Neuronal stem cell (in vitro differentiated cells): Measurements from ENCODE around the gene RNASE7.

ENCODE experiments used
- DNase-seq: peaks from one replicate; pipeline ENCODE4 v3.0.0-alpha.2; 2013; ENCODE audit warnings: low spot score
- H2AFZ ChIP-seq: one replicate; pipeline ENCODE4 v1.6.1; 2013; ENCODE audit warnings: mild to moderate bottlenecking, low read length, inconsistent platforms
- H2AK5ac ChIP-seq: 2 replicates; pipeline ENCODE4 v1.6.1; 2013; ENCODE audit warnings: low read depth, mild to moderate bottlenecking, inconsistent platforms, low read length, moderate library complexity, mixed read lengths
- H2BK120ac ChIP-seq: 2 replicates; pipeline ENCODE4 v1.6.1; 2013; ENCODE audit warnings: low read depth, mild to moderate bottlenecking, inconsistent platforms, low read length, moderate library complexity, mixed read lengths
- H2BK12ac ChIP-seq: one replicate; pipeline ENCODE4 v1.6.1; 2013; ENCODE audit warnings: low read length, inconsistent platforms
- H2BK15ac ChIP-seq: 2 replicates; pipeline ENCODE4 v1.6.1; 2013; ENCODE audit warnings: mild to moderate bottlenecking, low read length, inconsistent platforms, mixed read lengths
- H2BK5ac ChIP-seq: one replicate; pipeline ENCODE4 v1.6.1; 2013; ENCODE audit warnings: inconsistent platforms, mild to moderate bottlenecking, low read length, moderate library complexity
- H3K14ac ChIP-seq: one replicate; pipeline ENCODE4 v1.6.1; 2013; ENCODE audit warnings: low read length, inconsistent platforms
- H3K18ac ChIP-seq: 2 replicates; pipeline ENCODE4 v1.6.1; 2013; ENCODE audit warnings: low read length, inconsistent platforms
- H3K23ac ChIP-seq: 2 replicates; pipeline ENCODE4 v1.6.1; 2013; ENCODE audit warnings: low read depth, mild to moderate bottlenecking, mixed read lengths, low read length, inconsistent platforms; ENCODE audit not compliant: poor library complexity
- H3K27ac ChIP-seq: replicated peaks from 3 replicates; pipeline ENCODE4 v1.5.1; 2013; ENCODE audit warnings: low read length, inconsistent platforms
- H3K27me3 ChIP-seq, 3 experiments: 2 replicates each; pipeline ENCODE4 v1.6.1; 2013; ENCODE audit warnings: low read length in 3 of 3, mild to moderate bottlenecking in 2 of 3, inconsistent platforms in 1 of 3, low read depth in 1 of 3, mixed read lengths in 1 of 3, moderate library complexity in 1 of 3; ENCODE audit not compliant: control insufficient read depth in 3 of 3, insufficient read depth in 3 of 3
- H3K36me3 ChIP-seq, 2 donors: replicated peaks in 1 of 2; 2 replicates each; pipeline ENCODE4 v1.6.1; 2013; ENCODE audit warnings: low read length in 2 of 2; ENCODE audit not compliant: control insufficient read depth in 2 of 2, insufficient read depth in 2 of 2
- H3K4ac ChIP-seq: 2 replicates; pipeline ENCODE4 v1.6.1; 2013; ENCODE audit warnings: inconsistent platforms, mild to moderate bottlenecking, low read length, moderate library complexity
- H3K4me1 ChIP-seq, 2 donors: 1 replicate in 1 of 2; 2 replicates in 1 of 2; pipeline ENCODE4 v1.6.1; 2013; ENCODE audit warnings: low read length in 2 of 2, low read depth in 1 of 2; ENCODE audit not compliant: control insufficient read depth in 2 of 2, insufficient read depth in 1 of 2
- H3K4me2 ChIP-seq: one replicate; pipeline ENCODE4 v1.6.1; 2013; ENCODE audit warnings: mild to moderate bottlenecking, low read length, inconsistent platforms; ENCODE audit not compliant: insufficient read depth, poor library complexity, severe bottlenecking
- H3K4me3 ChIP-seq, 2 donors: 2 replicates each; pipeline ENCODE4 v1.5.1; 2013; ENCODE audit warnings: low read length in 2 of 2, mild to moderate bottlenecking in 2 of 2, inconsistent platforms in 1 of 2, moderate library complexity in 1 of 2
- H3K79me1 ChIP-seq: one replicate; pipeline ENCODE4 v1.6.1; 2013; ENCODE audit warnings: low read depth, mild to moderate bottlenecking, inconsistent platforms, low read length, moderate library complexity
- H3K9ac ChIP-seq: one replicate; pipeline ENCODE4 v1.6.1; 2013; ENCODE audit warnings: mild to moderate bottlenecking, low read depth, low read length, inconsistent platforms; ENCODE audit not compliant: poor library complexity
- H3K9me3 ChIP-seq, 2 donors: replicated peaks in 1 of 2; 2 replicates each; pipeline versions ENCODE3 to v1.6.1; 2013; ENCODE audit warnings: low read length in 2 of 2, mild to moderate bottlenecking in 2 of 2, inconsistent platforms in 1 of 2, low read depth in 1 of 2, mixed read lengths in 1 of 2, moderate library complexity in 1 of 2; ENCODE audit not compliant: control insufficient read depth in 2 of 2, insufficient read depth in 1 of 2
- H4K8ac ChIP-seq: one replicate; pipeline ENCODE4 v1.6.1; 2013; ENCODE audit warnings: low read depth, mild to moderate bottlenecking, inconsistent platforms, low read length, moderate library complexity
- H4K91ac ChIP-seq: one replicate; pipeline ENCODE4 v1.6.1; 2013; ENCODE audit warnings: low read length, low read depth, mild to moderate bottlenecking, inconsistent platforms; ENCODE audit not compliant: poor library complexity
- WGBS, 2 donors: extraction: QIAGEN DNeasy Blood & Tissue Kit; methylation state at CpG; one replicate each; pipeline ENCODE4 v1.1.7; 2013; ENCODE audit warnings: missing lambda C conversion rate in 2 of 2, mixed read lengths in 1 of 2; ENCODE audit not compliant: insufficient read length in 2 of 2, insufficient replicate concordance in 1 of 2; ENCODE audit errors: extremely low coverage in 2 of 2; 5-methylcytosine and 5-hydroxymethylcytosine counted together

RNASE7 gene

DNA sequence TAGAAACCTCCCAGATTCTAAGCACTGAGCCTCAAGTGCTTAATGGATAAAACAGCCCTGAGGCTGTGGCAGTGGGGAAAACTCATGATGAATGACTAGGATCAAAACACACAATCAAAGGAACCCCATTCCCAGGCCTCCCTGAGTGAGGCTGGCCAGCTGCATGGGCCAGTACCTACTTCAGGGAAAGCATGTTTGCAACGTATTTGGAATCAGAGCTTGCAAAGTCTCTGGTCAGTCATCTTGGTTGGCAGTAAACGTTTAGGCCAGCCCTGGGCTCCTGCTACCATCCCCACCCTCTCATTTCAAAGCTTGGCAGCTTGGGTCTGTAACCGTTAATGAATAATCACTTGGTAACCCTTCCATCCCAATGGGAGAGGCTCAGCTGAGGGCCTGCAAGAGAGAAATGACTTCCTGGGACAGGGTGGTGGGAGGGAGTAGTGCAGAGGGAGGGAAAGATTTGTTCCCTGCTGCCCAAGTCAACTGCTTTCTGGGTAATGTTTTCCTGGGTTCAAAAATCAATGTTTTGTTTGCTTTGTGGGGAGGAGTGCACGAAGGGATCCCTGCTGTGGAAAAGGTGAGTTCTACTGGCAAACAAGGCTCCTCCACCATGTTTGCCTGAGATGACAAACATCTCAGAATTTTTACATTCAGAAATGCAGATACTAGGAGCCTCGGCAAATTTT lies 13.4 kb downstream of the RNASE7 start:
- Histone ChIP-seq H3K23ac (no peak overlapping the region), H3K14ac (no peak overlapping the region), H3K79me1 (no peaks in the 10 kb centered on the region), H2BK15ac (no peak overlapping the region), H2BK120ac (no peak overlapping the region), H3K27ac (no peak overlapping the region), H2AFZ (peak overlapping the region; percentile 23), H3K18ac (no peak overlapping the region), H2AK5ac (no peak overlapping the region), H3K36me3 (no peaks in the 10 kb centered on the region), H2BK5ac (no peak overlapping the region), H3K27me3 (peaks cover 0 to 33% (median 0%) of the 10 kb centered on the region in 3 experiments), H3K4me3 (no peak overlapping the region), H4K8ac (no peak overlapping the region), H3K4me2 (no peak overlapping the region), H3K4me1 (no peaks in the 10 kb centered on the region), H3K4ac (no peak overlapping the region), H4K91ac (no peak overlapping the region), H2BK12ac (no peak overlapping the region), H3K9me3 (no peaks in the 10 kb centered on the region), H3K9ac (no peak overlapping the region)
- no peak for DNase-seq
- no CpG with 5 or more reads among the region's 5 CpGs for WGBS, 2 donors

DNA sequence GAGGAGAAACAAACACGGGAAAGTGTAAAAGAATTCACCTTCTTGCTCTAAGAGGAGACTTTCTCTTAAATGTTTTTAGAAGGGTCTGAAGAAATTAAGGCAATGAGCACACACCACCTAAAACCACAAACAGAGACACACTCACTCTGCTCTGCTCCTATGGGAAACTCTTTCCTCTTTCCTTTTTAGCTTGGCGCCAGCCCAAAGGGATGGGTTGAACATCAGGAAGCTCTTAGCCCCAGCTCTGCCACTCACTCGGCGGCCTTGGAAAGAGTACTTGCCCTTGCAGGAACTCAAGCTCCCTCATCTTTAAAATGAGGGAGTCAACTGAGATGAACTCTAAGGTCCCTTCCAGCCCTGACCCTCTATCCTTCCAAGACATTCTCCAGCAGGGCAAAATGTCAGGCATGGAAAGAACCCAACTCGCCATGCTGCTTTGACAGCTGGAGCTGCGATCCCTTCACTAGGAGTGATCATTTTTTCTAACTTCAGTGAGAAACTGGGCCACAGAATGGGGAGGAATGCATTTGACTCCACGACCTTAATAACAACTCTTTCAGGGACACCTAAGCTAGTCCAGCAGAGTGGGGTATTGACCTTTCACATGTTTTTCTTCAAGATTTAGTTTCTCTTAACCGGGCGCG lies 14.5 kb downstream of the RNASE7 start:
- Histone ChIP-seq H2BK5ac (no peak overlapping the region), H3K9ac (no peak overlapping the region), H3K36me3 (no peaks in the 10 kb centered on the region), H3K14ac (no peak overlapping the region), H3K18ac (no peak overlapping the region), H3K4ac (no peak overlapping the region), H3K4me1 (peaks cover 0 to 2% of the 10 kb centered on the region in 2 donors), H4K8ac (no peak overlapping the region), H3K23ac (no peak overlapping the region), H2BK15ac (no peak overlapping the region), H2BK12ac (no peak overlapping the region), H3K27ac (no peak overlapping the region), H3K9me3 (no peaks in the 10 kb centered on the region), H2BK120ac (no peak overlapping the region), H3K27me3 (peaks cover 0 to 33% (median 0%) of the 10 kb centered on the region in 3 experiments), H3K4me2 (no peak overlapping the region), H3K79me1 (no peaks in the 10 kb centered on the region), H4K91ac (no peak overlapping the region), H2AFZ (no peak overlapping the region), H3K4me3 (no peak overlapping the region), H2AK5ac (no peak overlapping the region)
- no peak for DNase-seq
- no CpG with 5 or more reads among the region's 10 CpGs for WGBS, 2 donors

DNA sequence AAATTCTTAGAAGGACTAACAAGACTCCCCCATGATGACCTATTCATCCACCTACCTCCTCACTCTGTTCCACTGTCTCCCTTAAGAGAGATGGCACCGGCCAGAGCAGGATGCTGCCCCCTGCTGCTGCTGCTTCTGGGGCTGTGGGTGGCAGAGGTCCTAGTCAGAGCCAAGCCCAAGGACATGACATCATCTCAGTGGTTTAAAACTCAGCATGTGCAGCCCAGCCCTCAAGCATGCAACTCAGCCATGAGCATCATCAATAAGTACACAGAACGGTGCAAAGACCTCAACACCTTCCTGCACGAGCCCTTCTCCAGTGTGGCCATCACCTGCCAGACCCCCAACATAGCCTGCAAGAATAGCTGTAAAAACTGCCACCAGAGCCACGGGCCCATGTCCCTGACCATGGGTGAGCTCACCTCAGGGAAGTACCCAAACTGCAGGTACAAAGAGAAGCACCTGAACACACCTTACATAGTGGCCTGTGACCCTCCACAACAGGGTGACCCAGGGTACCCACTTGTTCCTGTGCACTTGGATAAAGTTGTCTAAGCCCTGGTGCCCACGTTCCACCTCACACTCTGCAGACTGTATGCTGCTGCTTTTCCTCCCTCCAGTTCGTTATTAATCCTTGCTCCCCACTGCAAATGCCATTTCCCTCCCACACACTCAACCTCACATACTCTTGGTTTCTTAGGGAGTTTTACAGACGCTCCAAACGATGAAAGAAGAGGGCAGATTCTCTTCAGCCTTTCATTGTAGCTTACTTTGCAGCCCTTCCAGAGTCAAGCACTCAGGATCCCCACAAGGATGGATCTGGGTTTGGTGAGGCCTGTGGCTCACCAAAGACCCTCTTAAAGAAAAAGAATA lies 15.9 kb downstream of the RNASE7 start, which contains the start of gene RNASE8:
RNASE8 (plus strand) TSS at position 20 of the 873 bp plus-strand sequence; CDS start at position 91, 71 bp downstream.
- Histone ChIP-seq H4K91ac (no peak within 1 kb of the TSS), H3K4ac (no peak within 1 kb of the TSS), H3K27me3 (peaks cover 0 to 26% (median 0%) of the 10 kb centered on the region in 3 experiments), H3K79me1 (no peaks in the 10 kb centered on the region), H2BK120ac (no peak within 1 kb of the TSS), H3K14ac (no peak within 1 kb of the TSS), H2AK5ac (no peak within 1 kb of the TSS), H2BK5ac (no peak within 1 kb of the TSS), H3K9ac (no peak within 1 kb of the TSS), H3K4me2 (no peak within 1 kb of the TSS), H3K9me3 (no peaks in the 10 kb centered on the region), H2AFZ (no peak within 1 kb of the TSS), H4K8ac (no peak within 1 kb of the TSS), H2BK15ac (no peak within 1 kb of the TSS), H3K36me3 (no peaks in the 10 kb centered on the region), H3K4me3 (no peak within 1 kb of the TSS), H3K23ac (no peak within 1 kb of the TSS), H2BK12ac (no peak within 1 kb of the TSS), H3K4me1 (peaks cover 1 to 2% of the 10 kb centered on the region in 2 donors), H3K18ac (no peak within 1 kb of the TSS), H3K27ac (no peak within 1 kb of the TSS)
- DNase-seq = no peak
- no CpG with 5 or more reads among the region's 8 CpGs for WGBS, 2 donors

DNA sequence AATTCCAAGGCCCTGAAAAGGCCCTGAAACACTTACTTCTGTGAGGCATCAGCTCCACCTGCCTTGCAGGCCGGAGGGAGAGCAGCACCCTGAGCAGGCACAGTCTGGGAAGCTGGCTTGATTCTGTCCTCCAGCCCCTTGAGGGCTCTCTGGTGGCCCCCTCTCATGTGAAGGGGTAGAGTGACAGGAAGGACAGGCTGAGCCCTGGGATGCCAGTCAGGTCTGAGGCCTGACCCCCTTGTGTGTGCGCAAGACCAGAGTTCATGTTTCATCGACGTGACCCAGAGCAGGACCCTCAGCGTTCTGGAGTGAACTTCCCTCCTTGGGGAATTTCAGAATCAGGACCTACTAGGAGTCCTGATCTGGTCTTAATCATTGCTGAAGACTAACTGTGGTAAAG lies 16.7 kb downstream of the RNASE7 start:
- Histone ChIP-seq H4K91ac (no peak overlapping the region), H3K4me3 (no peak overlapping the region), H3K4me1 (peaks cover 4 to 9% of the 10 kb centered on the region in 2 donors), H2BK12ac (no peak overlapping the region), H2AFZ (no peak overlapping the region), H3K9ac (no peak overlapping the region), H3K4me2 (no peak overlapping the region), H3K36me3 (no peaks in the 10 kb centered on the region), H2BK5ac (no peak overlapping the region), H3K27me3 (peaks cover 0 to 26% (median 0%) of the 10 kb centered on the region in 3 experiments), H3K9me3 (no peaks in the 10 kb centered on the region), H3K14ac (no peak overlapping the region), H2BK15ac (no peak overlapping the region), H4K8ac (no peak overlapping the region), H2AK5ac (no peak overlapping the region), H3K4ac (no peak overlapping the region), H3K18ac (peak overlapping the region; percentile 2), H3K23ac (peak overlapping the region; percentile 5), H3K27ac (no peak overlapping the region), H3K79me1 (no peaks in the 10 kb centered on the region), H2BK120ac (no peak overlapping the region)
- no CpG with 5 or more reads among the region's 5 CpGs for WGBS, 2 donors
- no peak for DNase-seq
